Neutrophil (primary cell): ENCODE measurements around the gene PIMREG.

ENCODE experiments used
- H3K27ac ChIP-seq: fragments of 200-600 bp; sonication (generic); 2 replicates; pipeline ENCODE4 v1.5.1; 2016; ENCODE audit warnings: mild to moderate bottlenecking, moderate library complexity
- H3K27me3 ChIP-seq: fragments of 200-600 bp; sonication (generic); 2 replicates; pipeline ENCODE4 v1.6.0; 2016; ENCODE audit warnings: mild to moderate bottlenecking
- H3K36me3 ChIP-seq: fragments of 200-600 bp; sonication (generic); 2 replicates; pipeline ENCODE4 v1.5.1; 2017
- H3K4me1 ChIP-seq, 2 experiments: fragments of 200-600 bp in 1 of 2; sonication (generic) in 1 of 2; 1 replicate in 1 of 2; 2 replicates in 1 of 2; pipeline versions ENCODE4 v1.5.1 to v1.6.1; 2013 to 2016; ENCODE audit warnings: low read depth in 1 of 2, low read length in 1 of 2, mild to moderate bottlenecking in 1 of 2, moderate library complexity in 1 of 2; ENCODE audit not compliant: control insufficient read depth in 1 of 2, insufficient read depth in 1 of 2
- H3K4me3 ChIP-seq, 2 experiments: fragments of 200-600 bp in 1 of 2; sonication (generic) in 1 of 2; 1 replicate in 1 of 2; 2 replicates in 1 of 2; pipeline ENCODE4 v1.5.1; 2013 to 2016; ENCODE audit warnings: low read depth in 1 of 2, low read length in 1 of 2, mild to moderate bottlenecking in 1 of 2, moderate library complexity in 1 of 2
- H3K9me3 ChIP-seq: fragments of 200-600 bp; sonication (generic); 2 replicates; pipeline ENCODE4 v1.5.1; 2016
- TF ChIP-seq, protein P1 (sequence below): fragments of 200-600 bp; sonication (generic); IDR thresholded peaks from 2 replicates; pipeline ENCODE4 v1.5.1; 2016; ENCODE audit warnings: antibody characterized with exemption

PIMREG gene

DNA sequence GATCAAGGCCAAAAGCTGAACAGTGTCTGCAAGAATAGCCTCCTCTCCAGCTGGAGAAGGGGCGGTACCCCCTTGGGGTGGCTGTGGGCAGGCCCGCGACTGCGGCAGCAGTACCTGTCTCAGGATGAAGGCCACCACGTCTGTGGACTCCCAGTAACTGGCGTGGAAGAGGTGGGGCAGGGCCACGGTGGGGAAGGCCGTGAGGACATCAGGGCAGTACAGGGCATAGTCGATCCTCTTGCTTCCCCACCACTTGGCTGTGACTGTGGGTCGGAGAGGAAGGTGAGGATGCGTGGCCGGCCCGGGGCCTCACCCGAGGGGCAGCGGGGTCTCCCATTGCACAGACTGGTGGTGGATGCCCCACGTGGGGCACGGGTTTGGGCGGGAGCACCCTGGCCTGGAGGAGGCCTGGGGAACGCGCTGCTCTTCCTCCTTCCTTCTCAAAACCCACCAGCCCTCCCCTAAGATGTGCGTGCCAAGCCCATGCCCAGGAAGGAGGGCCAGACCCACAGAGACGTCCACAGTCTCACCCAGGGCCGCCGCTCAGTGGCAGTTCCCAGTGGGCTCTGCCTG is 26.0 kb downstream of the PIMREG start:
- Histone ChIP-seq H3K36me3 (no peaks in the 10 kb centered on the region), H3K27me3 (no peaks in the 10 kb centered on the region), H3K4me1 (no peaks in the 10 kb centered on the region), H3K9me3 (no peaks in the 10 kb centered on the region), H3K27ac (no peak overlapping the region), H3K4me3 (no peak overlapping the region)
- TF ChIP-seq, protein P1, sequence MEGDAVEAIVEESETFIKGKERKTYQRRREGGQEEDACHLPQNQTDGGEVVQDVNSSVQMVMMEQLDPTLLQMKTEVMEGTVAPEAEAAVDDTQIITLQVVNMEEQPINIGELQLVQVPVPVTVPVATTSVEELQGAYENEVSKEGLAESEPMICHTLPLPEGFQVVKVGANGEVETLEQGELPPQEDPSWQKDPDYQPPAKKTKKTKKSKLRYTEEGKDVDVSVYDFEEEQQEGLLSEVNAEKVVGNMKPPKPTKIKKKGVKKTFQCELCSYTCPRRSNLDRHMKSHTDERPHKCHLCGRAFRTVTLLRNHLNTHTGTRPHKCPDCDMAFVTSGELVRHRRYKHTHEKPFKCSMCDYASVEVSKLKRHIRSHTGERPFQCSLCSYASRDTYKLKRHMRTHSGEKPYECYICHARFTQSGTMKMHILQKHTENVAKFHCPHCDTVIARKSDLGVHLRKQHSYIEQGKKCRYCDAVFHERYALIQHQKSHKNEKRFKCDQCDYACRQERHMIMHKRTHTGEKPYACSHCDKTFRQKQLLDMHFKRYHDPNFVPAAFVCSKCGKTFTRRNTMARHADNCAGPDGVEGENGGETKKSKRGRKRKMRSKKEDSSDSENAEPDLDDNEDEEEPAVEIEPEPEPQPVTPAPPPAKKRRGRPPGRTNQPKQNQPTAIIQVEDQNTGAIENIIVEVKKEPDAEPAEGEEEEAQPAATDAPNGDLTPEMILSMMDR, result no peak

GRCh38 chr17:6470751-6471521 is 26.7 kb downstream of the PIMREG start:
- TF ChIP-seq, protein P1, result no peak
- Histone ChIP-seq H3K36me3 (no peaks in the 10 kb centered on the region), H3K4me1 (no peaks in the 10 kb centered on the region), H3K27me3 (no peaks in the 10 kb centered on the region), H3K9me3 (no peaks in the 10 kb centered on the region), H3K27ac (no peak overlapping the region), H3K4me3 (no peak overlapping the region)

DNA sequence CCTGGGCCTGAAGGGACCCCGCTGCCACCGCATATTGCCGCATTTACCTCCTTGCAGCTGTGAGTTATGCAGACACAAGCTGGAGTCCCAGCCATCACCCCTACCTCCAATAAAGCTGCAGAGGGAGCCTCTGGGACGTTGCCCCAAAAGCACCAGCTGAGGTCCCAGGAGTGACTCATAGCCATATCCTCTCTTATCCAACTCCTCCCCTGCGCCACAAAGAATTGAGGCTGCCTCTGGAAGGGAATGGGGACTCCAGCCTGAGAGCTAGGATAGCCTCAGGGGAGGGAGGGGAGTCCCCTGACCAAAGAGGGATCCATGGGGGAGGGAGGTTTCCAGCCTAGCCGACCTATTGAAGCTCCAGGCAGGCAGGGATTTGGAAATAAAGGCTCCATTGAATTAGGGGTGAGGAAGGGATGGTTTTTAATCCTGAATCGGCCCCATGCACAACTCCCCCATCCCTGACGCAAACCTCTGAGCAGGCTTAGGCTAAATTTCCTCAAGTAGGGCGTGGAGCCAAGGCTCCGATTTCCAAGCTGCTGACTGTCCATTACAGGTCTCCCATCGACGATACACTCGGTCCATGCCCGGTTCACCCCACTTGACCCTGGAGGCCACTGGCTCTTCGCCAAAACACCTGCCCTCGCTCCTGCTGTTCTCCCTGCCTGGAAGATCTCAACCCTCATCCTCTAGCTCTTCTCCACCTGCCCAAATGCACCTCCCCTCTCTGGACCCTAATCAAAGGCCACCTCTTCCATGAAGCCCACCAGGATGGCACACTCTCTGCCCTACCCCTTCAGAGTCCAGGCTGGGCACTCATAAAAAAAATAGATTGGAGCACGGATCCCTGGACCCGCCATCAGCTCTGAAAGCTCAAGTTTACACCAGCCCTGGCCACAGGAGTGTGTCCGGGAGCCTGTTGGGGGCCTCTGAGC is 27.5 kb downstream of the PIMREG start:
- no peaks in the 10 kb centered on the region for H3K27me3 ChIP-seq
- TF ChIP-seq, protein P1, result no peak
- no peaks in the 10 kb centered on the region for H3K9me3 ChIP-seq
- no peaks in the 10 kb centered on the region for H3K4me1 ChIP-seq
- no peaks in the 10 kb centered on the region for H3K36me3 ChIP-seq
- no peak overlapping the region for H3K4me3 ChIP-seq
- H3K27ac ChIP-seq, result no peak overlapping the region

- Histone ChIP-seq H3K27me3 (no peaks in the 10 kb centered on the region), H3K9me3 (no peaks in the 10 kb centered on the region), H3K4me1 (no peaks in the 10 kb centered on the region), H3K27ac (no peak overlapping the region), H3K36me3 (no peaks in the 10 kb centered on the region), H3K4me3 (no peak overlapping the region)
- TF ChIP-seq, protein P1, result no peak
These were observed 28.3 kb downstream of the PIMREG start for GRCh38 chr17:6472517-6472916.

GRCh38 chr17:6473128-6473767 is 29.0 kb downstream of the PIMREG start:
- H3K4me1 ChIP-seq, result no peaks in the 10 kb centered on the region
- no peaks in the 10 kb centered on the region for H3K36me3 ChIP-seq
- H3K27ac ChIP-seq, result no peak overlapping the region
- no peaks in the 10 kb centered on the region for H3K9me3 ChIP-seq
- H3K4me3 ChIP-seq, result no peak overlapping the region
- TF ChIP-seq, protein P1, result peak; percentile 84
- H3K27me3 ChIP-seq, result no peaks in the 10 kb centered on the region
